Left cardiac atrium (tissue), 4 donors: Measurements from ENCODE around the gene HRH1. TPM values are rescaled to one million over a fixed set of nuclear protein-coding genes. Genes with fewer than 3 reads are reported as not detected.
"Not testable (repeated sequence)": the region's sequence is repeated elsewhere in the genome, so short reads cannot be mapped to it uniquely, and the experiment has no call there.

Source experiments
- ATAC-seq, 2 donors: fragments of 200-7000 bp; cut with Tn5 transposase; one replicate each; pipeline ENCODE4 v1.9.1; 2020; ENCODE audit warnings: mild to moderate bottlenecking in 2 of 2, moderate library complexity in 2 of 2
- DNase-seq: peaks from one replicate; pipeline ENCODE4 v3.0.0-alpha.2; 2020
- intact Hi-C, 2 donors: fragments of 100-400 bp; cut with DNase I; formaldehyde crosslinking; loops; one replicate each; pipeline versions ENCODE4 v1.14.1 to v1.15.1; 2022 to 2023
- total RNA-seq, 2 donors: library from RNA; stranded (reverse); fragmentation: NEBNext Ultra II Directional; extraction: Animal tissue kit (Norgen Biotek cat#: 25700); gene quantifications; one replicate each; pipeline ENCODE4 v1.2.1, GENCODE V29; 2021
- donor health status: DM: no; HTN: yes; CAD: no.
- donor health status: DM: no; HTN: yes; CAD: no; lungs with severe emphysema.
- donor health status: DM: yes; HTN: yes; CAD: no.
- donor health status: Dilated cardiomyopathy.

Gene HRH1
- total RNA-seq, 2 donors from 2014 or later: 3.0 to 3.5 TPM

GRCh38 chr3:11251807-11252176 is 97.5 kb downstream of the HRH1 start:
- intact Hi-C loops: loop anchor here in 1 of 2 donors (10.0 kb wide), 1 partner anchor 83 kb away; no protein-coding TSS in a partner anchor
- ATAC-seq: no peak
- no peak for DNase-seq

GRCh38 chr3:11254876-11255275 is 100.6 kb downstream of the HRH1 start:
- DNase-seq (no peak), ATAC-seq (no peak)
- intact Hi-C loops: loop anchor here in 1 of 2 donors (10.0 kb wide), 1 partner anchor 80 kb away; no protein-coding TSS in a partner anchor

GRCh38 chr3:11255537-11255936 is 101.2 kb downstream of the HRH1 start:
- not testable (repeated sequence) for ATAC-seq
- intact Hi-C loops: loop anchor here in 1 of 2 donors (10.0 kb wide), 1 partner anchor 79 kb away; no protein-coding TSS in a partner anchor

GRCh38 chr3:11258958-11259357 is 104.7 kb downstream of the HRH1 start:
- no peak for ATAC-seq
- intact Hi-C loops: loop anchor here in 1 of 2 donors (10.0 kb wide), 1 partner anchor 76 kb away; no protein-coding TSS in a partner anchor
- DNase-seq: no peak

More at GRCh38 chr3:11255537-11255936, 101.2 kb downstream of the HRH1 start:
- DNase-seq: not testable (repeated sequence)

GRCh38 chr3:11260460-11260859 is 106.2 kb downstream of the HRH1 start:
- ATAC-seq (no peak), DNase-seq (no peak)
- intact Hi-C loops: no loop called here

- intact Hi-C loops: no loop called here
- ATAC-seq (no peak), DNase-seq (no peak)
Measured at GRCh38 chr3:11269007-11269406, 114.7 kb downstream of the HRH1 start.

- ATAC-seq: peak; percentile 98 to 100
- DNase-seq: peak; percentile 99
- intact Hi-C loops: no loop called here
Measured at GRCh38 chr3:11271986-11272904, 118.0 kb downstream of the HRH1 start, which contains the start of gene ATG7. Gene ATG7 (plus strand): TSS chr3:11272397. CDS start chr3:11298696, 26,299 bp downstream.

GRCh38 chr3:11272906-11273574 is 118.7 kb downstream of the HRH1 start:
- ATAC-seq: no peak
- DNase-seq: no peak
- intact Hi-C loops: no loop called here

GRCh38 chr3:11273891-11274291 is 119.6 kb downstream of the HRH1 start:
- intact Hi-C loops: no loop called here

GRCh38 chr3:11274566-11275142 is 120.4 kb downstream of the HRH1 start:
- intact Hi-C loops: no loop called here
- no peak for DNase-seq
- no peak for ATAC-seq

More at GRCh38 chr3:11273891-11274291, 119.6 kb downstream of the HRH1 start:
- ATAC-seq (peak in 1 of 2 donors; percentile 9), DNase-seq (no peak)

- DNase-seq (no peak), ATAC-seq (no peak)
- intact Hi-C loops: no loop called here
Measured at GRCh38 chr3:11275926-11276325, 121.6 kb downstream of the HRH1 start.

GRCh38 chr3:11276901-11277300 is 122.6 kb downstream of the HRH1 start:
- DNase-seq: no peak
- no peak for ATAC-seq
- intact Hi-C loops: no loop called here

GRCh38 chr3:11282250-11283138 is 128.2 kb downstream of the HRH1 start:
- ATAC-seq: peak; percentile 83 to 93
- intact Hi-C loops: no loop called here
- DNase-seq: no peak

GRCh38 chr3:11283139-11283475 is 128.8 kb downstream of the HRH1 start:
- intact Hi-C loops: no loop called here
- ATAC-seq (no peak), DNase-seq (no peak)

- no peak for DNase-seq
- intact Hi-C loops: no loop called here
- ATAC-seq: no peak
Measured at GRCh38 chr3:11284011-11284410, 129.7 kb downstream of the HRH1 start.

GRCh38 chr3:11285471-11285870 is 131.2 kb downstream of the HRH1 start:
- ATAC-seq: no peak

GRCh38 chr3:11287404-11287803 is 133.1 kb downstream of the HRH1 start:
- ATAC-seq (no peak), DNase-seq (no peak)
- intact Hi-C loops: no loop called here

More at GRCh38 chr3:11285471-11285870, 131.2 kb downstream of the HRH1 start:
- no peak for DNase-seq
- intact Hi-C loops: no loop called here

GRCh38 chr3:11288021-11288491 is 133.8 kb downstream of the HRH1 start:
- DNase-seq (no peak), ATAC-seq (peak in 1 of 2 donors; percentile 15)
- intact Hi-C loops: no loop called here
